PC-9 (cell line): ENCODE measurements around the gene ERBB4.

ENCODE experiments used
- EZH2 ChIP-seq: fragments of 200-600 bp; sonication (generic); IDR thresholded peaks from 2 replicates; pipeline ENCODE4 v1.8.0; 2017; ENCODE audit warnings: antibody characterized with exemption, low read depth
- TF ChIP-seq, protein P1 (sequence below): fragments of 200-600 bp; sonication (generic); conservative IDR thresholded peaks from 2 replicates; pipeline ENCODE4 v1.6.1; 2017; ENCODE audit warnings: mixed run types, antibody characterized with exemption, mild to moderate bottlenecking, moderate library complexity

DNA sequence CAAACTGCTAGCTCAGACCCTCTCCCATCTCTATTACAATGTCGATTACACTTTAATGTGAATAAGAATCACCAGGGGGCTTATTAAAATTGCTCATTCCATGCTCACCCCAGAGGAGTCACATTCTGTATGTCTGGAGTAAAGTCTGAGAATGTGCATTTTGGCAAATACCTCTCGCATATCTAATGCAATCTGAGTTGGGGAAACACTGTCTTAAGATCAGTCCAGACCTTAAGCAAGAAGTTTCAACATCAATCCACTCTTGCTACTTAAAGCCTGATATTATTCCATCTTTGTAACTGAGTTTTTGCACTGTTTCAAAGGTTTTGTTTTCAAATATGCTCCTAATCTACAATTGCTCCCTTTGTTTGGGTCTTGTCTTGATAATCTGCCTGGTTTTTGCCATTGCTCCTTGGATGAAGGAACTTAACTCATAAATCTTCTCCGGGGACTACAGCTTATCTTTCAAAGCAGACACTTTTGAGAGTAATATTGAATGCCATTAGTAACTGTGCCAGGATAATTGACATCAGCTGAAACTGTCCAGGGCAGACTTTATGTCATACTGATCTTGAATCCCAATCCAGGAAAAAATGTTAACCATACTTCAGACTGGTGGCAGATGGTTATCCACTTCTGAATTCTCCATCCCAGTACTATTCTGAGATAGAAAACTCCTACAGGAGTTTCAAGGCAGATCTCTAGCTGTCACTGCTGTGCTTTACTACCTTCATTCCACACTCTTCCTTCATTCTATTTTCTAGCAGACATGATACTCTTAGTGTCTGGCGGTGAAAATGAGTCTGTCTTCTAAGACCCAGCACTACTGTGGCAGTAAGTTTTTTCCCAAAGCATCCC lies 200.9 kb downstream of the ERBB4 start:
- TF ChIP-seq EZH2: no peak
- TF ChIP-seq, protein P1, sequence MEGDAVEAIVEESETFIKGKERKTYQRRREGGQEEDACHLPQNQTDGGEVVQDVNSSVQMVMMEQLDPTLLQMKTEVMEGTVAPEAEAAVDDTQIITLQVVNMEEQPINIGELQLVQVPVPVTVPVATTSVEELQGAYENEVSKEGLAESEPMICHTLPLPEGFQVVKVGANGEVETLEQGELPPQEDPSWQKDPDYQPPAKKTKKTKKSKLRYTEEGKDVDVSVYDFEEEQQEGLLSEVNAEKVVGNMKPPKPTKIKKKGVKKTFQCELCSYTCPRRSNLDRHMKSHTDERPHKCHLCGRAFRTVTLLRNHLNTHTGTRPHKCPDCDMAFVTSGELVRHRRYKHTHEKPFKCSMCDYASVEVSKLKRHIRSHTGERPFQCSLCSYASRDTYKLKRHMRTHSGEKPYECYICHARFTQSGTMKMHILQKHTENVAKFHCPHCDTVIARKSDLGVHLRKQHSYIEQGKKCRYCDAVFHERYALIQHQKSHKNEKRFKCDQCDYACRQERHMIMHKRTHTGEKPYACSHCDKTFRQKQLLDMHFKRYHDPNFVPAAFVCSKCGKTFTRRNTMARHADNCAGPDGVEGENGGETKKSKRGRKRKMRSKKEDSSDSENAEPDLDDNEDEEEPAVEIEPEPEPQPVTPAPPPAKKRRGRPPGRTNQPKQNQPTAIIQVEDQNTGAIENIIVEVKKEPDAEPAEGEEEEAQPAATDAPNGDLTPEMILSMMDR: no peak
